Naive B cell (primary cell): ENCODE results near the gene PROC. TPM values are rescaled to one million over a fixed set of nuclear protein-coding genes. Genes with fewer than 3 reads are reported as not detected.

Source experiments
- ATAC-seq, 2 donors: fragments of 150-1000 bp; cut with Tn5 transposase; 2 replicates each; pipeline ENCODE4 v1.10.0; 2021; ENCODE audit warnings: low read depth in 2 of 2, mild to moderate bottlenecking in 2 of 2, moderate library complexity in 2 of 2
- DNase-seq: peaks from one replicate; pipeline ENCODE4 v3.0.0; 2022
- H3K27ac Mint-ChIP-seq, 6 donors: one replicate each; pipeline ENCODE4 v1.8.0; 2020 to 2022; ENCODE audit warnings: mild to moderate bottlenecking in 6 of 6, mixed read lengths in 6 of 6, moderate library complexity in 5 of 6, inconsistent platforms in 2 of 6
- H3K27me3 Mint-ChIP-seq, 3 donors: one replicate each; pipeline ENCODE4 v1.8.0; 2021 to 2022; ENCODE audit warnings: mixed read lengths in 3 of 3, mild to moderate bottlenecking in 1 of 3
- H3K36me3 Mint-ChIP-seq, 2 donors: one replicate each; pipeline ENCODE4 v1.8.0; 2020 to 2022; ENCODE audit warnings: mixed read lengths in 2 of 2, inconsistent platforms in 1 of 2, mild to moderate bottlenecking in 1 of 2
- H3K4me1 Mint-ChIP-seq, 3 donors: one replicate each; pipeline ENCODE4 v1.8.0; 2020 to 2022; ENCODE audit warnings: mixed read lengths in 3 of 3, inconsistent platforms in 1 of 3, mild to moderate bottlenecking in 1 of 3, moderate library complexity in 1 of 3
- H3K4me3 Mint-ChIP-seq, 8 donors: one replicate each; pipeline ENCODE4 v1.8.0; 2020 to 2022; ENCODE audit warnings: mild to moderate bottlenecking in 8 of 8, mixed read lengths in 8 of 8, moderate library complexity in 8 of 8, inconsistent platforms in 2 of 8
- H3K9me3 Mint-ChIP-seq, 7 donors: one replicate each; pipeline ENCODE4 v1.8.0; 2020 to 2022; ENCODE audit warnings: mixed read lengths in 7 of 7, mild to moderate bottlenecking in 5 of 7, inconsistent platforms in 2 of 7, moderate library complexity in 1 of 7
- polyA plus RNA-seq, 6 donors: library from polyadenylated mRNA; unstranded; fragments of 300-500 nt; fragmentation: Illumina TruSeq; gene quantifications; one replicate each; pipeline ENCODE4 v1.2.3, GENCODE V29; 2021; ENCODE audit warnings: low read depth in 6 of 6

Gene PROC
- polyA plus RNA-seq, 6 donors from 2014 or later: 0.53 TPM; not detected in 5

DNA sequence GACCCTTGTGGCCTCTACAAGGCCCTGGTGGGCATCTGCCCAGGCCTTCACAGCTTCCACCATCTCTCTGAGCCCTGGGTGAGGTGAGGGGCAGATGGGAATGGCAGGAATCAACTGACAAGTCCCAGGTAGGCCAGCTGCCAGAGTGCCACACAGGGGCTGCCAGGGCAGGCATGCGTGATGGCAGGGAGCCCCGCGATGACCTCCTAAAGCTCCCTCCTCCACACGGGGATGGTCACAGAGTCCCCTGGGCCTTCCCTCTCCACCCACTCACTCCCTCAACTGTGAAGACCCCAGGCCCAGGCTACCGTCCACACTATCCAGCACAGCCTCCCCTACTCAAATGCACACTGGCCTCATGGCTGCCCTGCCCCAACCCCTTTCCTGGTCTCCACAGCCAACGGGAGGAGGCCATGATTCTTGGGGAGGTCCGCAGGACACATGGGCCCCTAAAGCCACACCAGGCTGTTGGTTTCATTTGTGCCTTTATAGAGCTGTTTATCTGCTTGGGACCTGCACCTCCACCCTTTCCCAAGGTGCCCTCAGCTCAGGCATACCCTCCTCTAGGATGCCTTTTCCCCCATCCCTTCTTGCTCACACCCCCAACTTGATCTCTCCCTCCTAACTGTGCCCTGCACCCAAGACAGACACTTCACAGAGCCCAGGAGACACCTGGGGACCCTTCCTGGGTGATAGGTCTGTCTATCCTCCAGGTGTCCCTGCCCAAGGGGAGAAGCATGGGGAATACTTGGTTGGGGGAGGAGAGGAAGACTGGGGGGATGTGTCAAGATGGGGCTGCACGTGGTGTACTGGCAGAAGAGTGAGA is 2.0 kb downstream of the PROC start:
- Mint-ChIP-seq H3K27ac (peak overlapping the region in 3 of 6 donors; percentile 10 to 88 (median 75)), H3K9me3 (no peaks in the 10 kb centered on the region), H3K4me3 (peak overlapping the region in 5 of 8 donors; percentile 9 to 77 (median 25)), H3K36me3 (no peaks in the 10 kb centered on the region), H3K4me1 (peaks cover 23 to 42% (median 34%) of the 10 kb centered on the region in 3 donors), H3K27me3 (peaks cover 0 to 17% (median 5%) of the 10 kb centered on the region in 3 donors)
- DNase-seq: no peak
- ATAC-seq: no peak

DNA sequence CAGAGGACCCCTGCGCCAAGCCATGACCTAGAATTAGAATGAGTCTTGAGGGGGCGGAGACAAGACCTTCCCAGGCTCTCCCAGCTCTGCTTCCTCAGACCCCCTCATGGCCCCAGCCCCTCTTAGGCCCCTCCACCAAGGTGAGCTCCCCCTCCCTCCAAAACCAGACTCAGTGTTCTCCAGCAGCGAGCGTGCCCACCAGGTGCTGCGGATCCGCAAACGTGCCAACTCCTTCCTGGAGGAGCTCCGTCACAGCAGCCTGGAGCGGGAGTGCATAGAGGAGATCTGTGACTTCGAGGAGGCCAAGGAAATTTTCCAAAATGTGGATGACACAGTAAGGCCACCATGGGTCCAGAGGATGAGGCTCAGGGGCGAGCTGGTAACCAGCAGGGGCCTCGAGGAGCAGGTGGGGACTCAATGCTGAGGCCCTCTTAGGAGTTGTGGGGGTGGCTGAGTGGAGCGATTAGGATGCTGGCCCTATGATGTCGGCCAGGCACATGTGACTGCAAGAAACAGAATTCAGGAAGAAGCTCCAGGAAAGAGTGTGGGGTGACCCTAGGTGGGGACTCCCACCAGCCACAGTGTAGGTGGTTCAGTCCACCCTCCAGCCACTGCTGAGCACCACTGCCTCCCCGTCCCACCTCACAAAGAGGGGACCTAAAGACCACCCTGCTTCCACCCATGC is 3.0 kb downstream of the PROC start:
- Mint-ChIP-seq H3K36me3 (no peaks in the 10 kb centered on the region), H3K27ac (peak overlapping the region in 2 of 6 donors; percentile 69 to 74), H3K9me3 (no peaks in the 10 kb centered on the region), H3K27me3 (peaks cover 0 to 17% (median 5%) of the 10 kb centered on the region in 3 donors), H3K4me3 (peak overlapping the region; percentile 29 to 86 (median 57)), H3K4me1 (peaks cover 18 to 35% (median 30%) of the 10 kb centered on the region in 3 donors)
- ATAC-seq (no peak), DNase-seq (no peak)

DNA sequence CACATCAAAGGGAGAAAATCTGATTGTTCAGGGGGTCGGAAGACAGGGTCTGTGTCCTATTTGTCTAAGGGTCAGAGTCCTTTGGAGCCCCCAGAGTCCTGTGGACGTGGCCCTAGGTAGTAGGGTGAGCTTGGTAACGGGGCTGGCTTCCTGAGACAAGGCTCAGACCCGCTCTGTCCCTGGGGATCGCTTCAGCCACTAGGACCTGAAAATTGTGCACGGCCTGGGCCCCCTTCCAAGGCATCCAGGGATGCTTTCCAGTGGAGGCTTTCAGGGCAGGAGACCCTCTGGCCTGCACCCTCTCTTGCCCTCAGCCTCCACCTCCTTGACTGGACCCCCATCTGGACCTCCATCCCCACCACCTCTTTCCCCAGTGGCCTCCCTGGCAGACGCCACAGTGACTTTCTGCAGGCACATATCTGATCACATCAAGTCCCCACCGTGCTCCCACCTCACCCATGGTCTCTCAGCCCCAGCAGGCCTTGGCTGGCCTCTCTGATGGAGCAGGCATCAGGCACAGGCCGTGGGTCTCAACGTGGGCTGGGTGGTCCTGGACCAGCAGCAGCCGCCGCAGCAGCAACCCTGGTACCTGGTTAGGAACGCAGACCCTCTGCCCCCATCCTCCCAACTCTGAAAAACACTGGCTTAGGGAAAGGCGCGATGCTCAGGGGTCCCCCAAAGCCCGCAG is 3.8 kb downstream of the PROC start:
- Mint-ChIP-seq H3K9me3 (no peaks in the 10 kb centered on the region), H3K36me3 (no peaks in the 10 kb centered on the region), H3K27ac (peak overlapping the region in 1 of 6 donors; percentile 57), H3K4me3 (peak overlapping the region in 7 of 8 donors; percentile 57 to 90 (median 67)), H3K4me1 (peaks cover 12 to 27% (median 23%) of the 10 kb centered on the region in 3 donors), H3K27me3 (peaks cover 0 to 17% (median 5%) of the 10 kb centered on the region in 3 donors)
- no peak for ATAC-seq
- DNase-seq: no peak

DNA sequence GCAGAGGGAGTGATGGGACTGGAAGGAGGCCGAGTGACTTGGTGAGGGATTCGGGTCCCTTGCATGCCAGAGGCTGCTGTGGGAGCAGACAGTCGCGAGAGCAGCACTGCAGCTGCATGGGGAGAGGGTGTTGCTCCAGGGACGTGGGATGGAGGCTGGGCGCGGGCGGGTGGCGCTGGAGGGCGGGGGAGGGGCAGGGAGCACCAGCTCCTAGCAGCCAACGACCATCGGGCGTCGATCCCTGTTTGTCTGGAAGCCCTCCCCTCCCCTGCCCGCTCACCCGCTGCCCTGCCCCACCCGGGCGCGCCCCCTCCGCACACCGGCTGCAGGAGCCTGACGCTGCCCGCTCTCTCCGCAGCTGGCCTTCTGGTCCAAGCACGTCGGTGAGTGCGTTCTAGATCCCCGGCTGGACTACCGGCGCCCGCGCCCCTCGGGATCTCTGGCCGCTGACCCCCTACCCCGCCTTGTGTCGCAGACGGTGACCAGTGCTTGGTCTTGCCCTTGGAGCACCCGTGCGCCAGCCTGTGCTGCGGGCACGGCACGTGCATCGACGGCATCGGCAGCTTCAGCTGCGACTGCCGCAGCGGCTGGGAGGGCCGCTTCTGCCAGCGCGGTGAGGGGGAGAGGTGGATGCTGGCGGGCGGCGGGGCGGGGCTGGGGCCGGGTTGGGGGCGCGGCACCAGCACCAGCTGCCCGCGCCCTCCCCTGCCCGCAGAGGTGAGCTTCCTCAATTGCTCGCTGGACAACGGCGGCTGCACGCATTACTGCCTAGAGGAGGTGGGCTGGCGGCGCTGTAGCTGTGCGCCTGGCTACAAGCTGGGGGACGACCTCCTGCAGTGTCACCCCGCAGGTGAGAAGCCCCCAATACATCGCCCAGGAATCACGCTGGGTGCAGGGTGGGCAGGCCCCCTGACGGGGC is 4.6 kb downstream of the PROC start:
- peaks cover 0 to 17% (median 5%) of the 10 kb centered on the region in 3 donors for H3K27me3 Mint-ChIP-seq

DNA sequence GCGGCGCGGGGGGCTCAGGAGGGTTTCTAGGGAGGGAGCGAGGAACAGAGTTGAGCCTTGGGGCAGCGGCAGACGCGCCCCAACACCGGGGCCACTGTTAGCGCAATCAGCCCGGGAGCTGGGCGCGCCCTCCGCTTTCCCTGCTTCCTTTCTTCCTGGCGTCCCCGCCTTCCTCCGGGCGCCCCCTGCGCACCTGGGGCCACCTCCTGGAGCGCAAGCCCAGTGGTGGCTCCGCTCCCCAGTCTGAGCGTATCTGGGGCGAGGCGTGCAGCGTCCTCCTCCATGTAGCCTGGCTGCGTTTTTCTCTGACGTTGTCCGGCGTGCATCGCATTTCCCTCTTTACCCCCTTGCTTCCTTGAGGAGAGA is 5.2 kb downstream of the PROC start:
- H3K27me3 Mint-ChIP-seq: peaks cover 0 to 17% (median 5%) of the 10 kb centered on the region in 3 donors
- peak overlapping the region in 2 of 6 donors; percentile 7 to 95 for H3K27ac Mint-ChIP-seq
- DNase-seq (no peak), ATAC-seq (peak; percentile 40 to 45)
- H3K9me3 Mint-ChIP-seq: no peaks in the 10 kb centered on the region
- H3K36me3 Mint-ChIP-seq: no peaks in the 10 kb centered on the region
- H3K4me1 Mint-ChIP-seq: peaks cover 8 to 22% (median 19%) of the 10 kb centered on the region in 3 donors
- peak overlapping the region; percentile 55 to 91 (median 80) for H3K4me3 Mint-ChIP-seq

More for the DNA sequence above, 4.6 kb downstream of the PROC start:
- Mint-ChIP-seq H3K36me3 (no peaks in the 10 kb centered on the region), H3K27ac (peak overlapping the region in 2 of 6 donors; percentile 80 to 86), H3K9me3 (no peaks in the 10 kb centered on the region), H3K4me3 (peak overlapping the region; percentile 57 to 90 (median 82)), H3K4me1 (peaks cover 8 to 22% (median 19%) of the 10 kb centered on the region in 3 donors)
- peak; percentile 83 to 92 for ATAC-seq
- peak; percentile 67 for DNase-seq

DNA sequence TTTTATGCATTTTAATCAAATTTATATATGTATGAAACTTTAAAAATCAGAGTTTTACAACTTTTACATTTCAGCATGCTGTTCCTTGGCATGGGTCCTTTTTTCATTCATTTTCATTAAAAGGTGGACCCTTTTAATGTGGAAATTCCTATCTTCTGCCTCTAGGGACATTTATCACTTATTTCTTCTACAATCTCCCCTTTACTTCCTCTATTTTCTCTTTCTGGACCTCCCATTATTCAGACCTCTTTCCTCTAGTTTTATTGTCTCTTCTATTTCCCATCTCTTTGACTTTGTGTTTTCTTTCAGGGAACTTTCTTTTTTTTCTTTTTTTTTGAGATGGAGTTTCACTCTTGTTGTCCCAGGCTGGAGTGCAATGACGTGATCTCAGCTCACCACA is 5.7 kb downstream of the PROC start:
- Mint-ChIP-seq H3K4me1 (peaks cover 8 to 22% (median 19%) of the 10 kb centered on the region in 3 donors), H3K36me3 (no peaks in the 10 kb centered on the region), H3K27me3 (peaks cover 0 to 17% (median 5%) of the 10 kb centered on the region in 3 donors), H3K27ac (peak overlapping the region in 2 of 6 donors; percentile 7 to 95), H3K9me3 (no peaks in the 10 kb centered on the region), H3K4me3 (peak overlapping the region; percentile 55 to 91 (median 80))
- ATAC-seq (peak in 1 of 2 donors; percentile 26), DNase-seq (no peak)

DNA sequence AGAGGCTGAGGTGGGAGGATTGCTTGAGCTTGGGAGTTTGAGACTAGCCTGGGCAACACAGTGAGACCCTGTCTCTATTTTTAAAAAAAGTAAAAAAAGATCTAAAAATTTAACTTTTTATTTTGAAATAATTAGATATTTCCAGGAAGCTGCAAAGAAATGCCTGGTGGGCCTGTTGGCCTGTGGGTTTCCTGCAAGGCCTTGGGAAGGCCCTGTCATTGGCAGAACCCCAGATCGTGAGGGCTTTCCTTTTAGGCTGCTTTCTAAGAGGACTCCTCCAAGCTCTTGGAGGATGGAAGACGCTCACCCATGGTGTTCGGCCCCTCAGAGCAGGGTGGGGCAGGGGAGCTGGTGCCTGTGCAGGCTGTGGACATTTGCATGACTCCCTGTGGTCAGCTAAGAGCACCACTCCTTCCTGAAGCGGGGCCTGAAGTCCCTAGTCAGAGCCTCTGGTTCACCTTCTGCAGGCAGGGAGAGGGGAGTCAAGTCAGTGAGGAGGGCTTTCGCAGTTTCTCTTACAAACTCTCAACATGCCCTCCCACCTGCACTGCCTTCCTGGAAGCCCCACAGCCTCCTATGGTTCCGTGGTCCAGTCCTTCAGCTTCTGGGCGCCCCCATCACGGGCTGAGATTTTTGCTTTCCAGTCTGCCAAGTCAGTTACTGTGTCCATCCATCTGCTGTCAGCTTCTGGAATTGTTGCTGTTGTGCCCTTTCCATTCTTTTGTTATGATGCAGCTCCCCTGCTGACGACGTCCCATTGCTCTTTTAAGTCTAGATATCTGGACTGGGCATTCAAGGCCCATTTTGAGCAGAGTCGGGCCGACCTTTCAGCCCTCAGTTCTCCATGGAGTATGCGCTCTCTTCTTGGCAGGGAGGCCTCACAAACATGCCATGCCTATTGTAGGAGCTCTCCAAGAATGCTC is 6.6 kb downstream of the PROC start:
- H3K9me3 Mint-ChIP-seq: no peaks in the 10 kb centered on the region
- DNase-seq (no peak), ATAC-seq (no peak)
- H3K4me3 Mint-ChIP-seq: peak overlapping the region in 3 of 8 donors; percentile 9 to 71 (median 32)
- peaks cover 0 to 17% (median 5%) of the 10 kb centered on the region in 3 donors for H3K27me3 Mint-ChIP-seq
- peaks cover 8 to 22% (median 19%) of the 10 kb centered on the region in 3 donors for H3K4me1 Mint-ChIP-seq
- H3K27ac Mint-ChIP-seq: peak overlapping the region in 1 of 6 donors; percentile 70
- H3K36me3 Mint-ChIP-seq: no peaks in the 10 kb centered on the region

DNA sequence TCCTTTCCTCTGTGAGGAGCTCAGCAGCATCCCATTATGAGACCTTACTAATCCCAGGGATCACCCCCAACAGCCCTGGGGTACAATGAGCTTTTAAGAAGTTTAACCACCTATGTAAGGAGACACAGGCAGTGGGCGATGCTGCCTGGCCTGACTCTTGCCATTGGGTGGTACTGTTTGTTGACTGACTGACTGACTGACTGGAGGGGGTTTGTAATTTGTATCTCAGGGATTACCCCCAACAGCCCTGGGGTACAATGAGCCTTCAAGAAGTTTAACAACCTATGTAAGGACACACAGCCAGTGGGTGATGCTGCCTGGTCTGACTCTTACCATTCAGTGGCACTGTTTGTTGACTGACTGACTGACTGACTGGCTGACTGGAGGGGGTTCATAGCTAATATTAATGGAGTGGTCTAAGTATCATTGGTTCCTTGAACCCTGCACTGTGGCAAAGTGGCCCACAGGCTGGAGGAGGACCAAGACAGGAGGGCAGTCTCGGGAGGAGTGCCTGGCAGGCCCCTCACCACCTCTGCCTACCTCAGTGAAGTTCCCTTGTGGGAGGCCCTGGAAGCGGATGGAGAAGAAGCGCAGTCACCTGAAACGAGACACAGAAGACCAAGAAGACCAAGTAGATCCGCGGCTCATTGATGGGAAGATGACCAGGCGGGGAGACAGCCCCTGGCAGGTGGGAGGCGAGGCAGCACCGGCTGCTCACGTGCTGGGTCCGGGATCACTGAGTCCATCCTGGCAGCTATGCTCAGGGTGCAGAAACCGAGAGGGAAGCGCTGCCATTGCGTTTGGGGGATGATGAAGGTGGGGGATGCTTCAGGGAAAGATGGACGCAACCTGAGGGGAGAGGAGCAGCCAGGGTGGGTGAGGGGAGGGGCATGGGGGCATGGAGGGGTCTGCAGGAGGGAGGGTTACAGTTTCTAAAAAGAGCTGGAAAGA is 7.6 kb downstream of the PROC start:
- peaks cover 0 to 17% (median 5%) of the 10 kb centered on the region in 3 donors for H3K27me3 Mint-ChIP-seq
- DNase-seq: no peak
- no peaks in the 10 kb centered on the region for H3K9me3 Mint-ChIP-seq
- peak overlapping the region in 3 of 8 donors; percentile 9 to 32 (median 16) for H3K4me3 Mint-ChIP-seq
- ATAC-seq: no peak
- peak overlapping the region in 2 of 6 donors; percentile 57 to 60 for H3K27ac Mint-ChIP-seq
- no peaks in the 10 kb centered on the region for H3K36me3 Mint-ChIP-seq
- peaks cover 8 to 22% (median 19%) of the 10 kb centered on the region in 3 donors for H3K4me1 Mint-ChIP-seq

DNA sequence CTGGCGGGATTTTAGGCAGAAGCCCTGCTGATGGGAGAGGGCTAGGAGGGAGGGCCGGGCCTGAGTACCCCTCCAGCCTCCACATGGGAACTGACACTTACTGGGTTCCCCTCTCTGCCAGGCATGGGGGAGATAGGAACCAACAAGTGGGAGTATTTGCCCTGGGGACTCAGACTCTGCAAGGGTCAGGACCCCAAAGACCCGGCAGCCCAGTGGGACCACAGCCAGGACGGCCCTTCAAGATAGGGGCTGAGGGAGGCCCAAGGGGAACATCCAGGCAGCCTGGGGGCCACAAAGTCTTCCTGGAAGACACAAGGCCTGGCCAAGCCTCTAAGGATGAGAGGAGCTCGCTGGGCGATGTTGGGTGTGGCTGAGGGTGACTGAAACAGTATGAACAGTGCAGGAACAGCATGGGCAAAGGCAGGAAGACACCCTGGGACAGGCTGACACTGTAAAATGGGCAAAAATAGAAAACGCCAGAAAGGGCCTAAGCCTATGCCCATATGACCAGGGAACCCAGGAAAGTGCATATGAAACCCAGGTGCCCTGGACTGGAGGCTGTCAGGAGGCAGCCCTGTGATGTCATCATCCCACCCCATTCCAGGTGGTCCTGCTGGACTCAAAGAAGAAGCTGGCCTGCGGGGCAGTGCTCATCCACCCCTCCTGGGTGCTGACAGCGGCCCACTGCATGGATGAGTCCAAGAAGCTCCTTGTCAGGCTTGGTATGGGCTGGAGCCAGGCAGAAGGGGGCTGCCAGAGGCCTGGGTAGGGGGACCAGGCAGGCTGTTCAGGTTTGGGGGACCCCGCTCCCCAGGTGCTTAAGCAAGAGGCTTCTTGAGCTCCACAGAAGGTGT is 8.5 kb downstream of the PROC start:
- H3K9me3 Mint-ChIP-seq: no peaks in the 10 kb centered on the region
- H3K36me3 Mint-ChIP-seq: no peaks in the 10 kb centered on the region
- peak overlapping the region in 1 of 6 donors; percentile 74 for H3K27ac Mint-ChIP-seq
- H3K27me3 Mint-ChIP-seq: peaks cover 0 to 8% (median 5%) of the 10 kb centered on the region in 3 donors
- ATAC-seq (no peak), DNase-seq (no peak)
- H3K4me1 Mint-ChIP-seq: peaks cover 8 to 22% (median 19%) of the 10 kb centered on the region in 3 donors
- peak overlapping the region in 1 of 8 donors; percentile 16 for H3K4me3 Mint-ChIP-seq
